ENCODE data around the gene SCNN1B.
A peak's percentile ranks its signal among the peaks of the same experiment; 100 is the strongest.

Gene SCNN1B

DNA sequence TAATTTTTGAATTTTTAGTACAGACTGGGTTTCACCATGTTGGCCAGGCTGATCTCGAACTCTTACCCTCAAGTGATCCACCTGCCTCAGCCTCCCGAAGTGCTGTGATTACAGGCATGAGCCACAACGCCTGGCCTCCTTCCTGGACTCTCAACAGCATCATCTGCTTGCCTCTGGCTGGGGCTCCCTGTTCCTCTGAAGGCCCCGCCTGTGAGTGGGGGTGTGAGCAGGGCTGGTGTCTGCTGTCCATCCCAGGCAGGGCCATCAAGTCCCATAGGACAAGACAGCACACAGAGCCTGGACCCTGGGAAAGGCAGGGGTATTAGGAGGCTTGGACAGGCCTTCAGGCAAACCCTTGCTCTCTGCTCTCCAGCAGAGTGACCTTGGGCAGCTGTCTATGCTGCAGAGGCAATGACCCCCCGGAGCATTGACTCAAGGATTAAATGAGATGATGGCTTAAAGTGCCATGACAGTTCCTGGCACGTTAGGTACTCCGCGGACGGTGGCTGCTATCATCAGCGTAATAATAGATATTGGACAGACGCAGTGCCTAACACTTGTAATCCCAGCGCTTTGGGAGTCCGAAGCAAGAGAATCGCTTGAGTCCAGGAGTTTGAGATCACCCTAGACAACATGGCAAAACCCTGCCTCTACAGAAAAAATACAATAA, 19.2 kb downstream of the SCNN1B start:
- no peak for DNase-seq

DNA sequence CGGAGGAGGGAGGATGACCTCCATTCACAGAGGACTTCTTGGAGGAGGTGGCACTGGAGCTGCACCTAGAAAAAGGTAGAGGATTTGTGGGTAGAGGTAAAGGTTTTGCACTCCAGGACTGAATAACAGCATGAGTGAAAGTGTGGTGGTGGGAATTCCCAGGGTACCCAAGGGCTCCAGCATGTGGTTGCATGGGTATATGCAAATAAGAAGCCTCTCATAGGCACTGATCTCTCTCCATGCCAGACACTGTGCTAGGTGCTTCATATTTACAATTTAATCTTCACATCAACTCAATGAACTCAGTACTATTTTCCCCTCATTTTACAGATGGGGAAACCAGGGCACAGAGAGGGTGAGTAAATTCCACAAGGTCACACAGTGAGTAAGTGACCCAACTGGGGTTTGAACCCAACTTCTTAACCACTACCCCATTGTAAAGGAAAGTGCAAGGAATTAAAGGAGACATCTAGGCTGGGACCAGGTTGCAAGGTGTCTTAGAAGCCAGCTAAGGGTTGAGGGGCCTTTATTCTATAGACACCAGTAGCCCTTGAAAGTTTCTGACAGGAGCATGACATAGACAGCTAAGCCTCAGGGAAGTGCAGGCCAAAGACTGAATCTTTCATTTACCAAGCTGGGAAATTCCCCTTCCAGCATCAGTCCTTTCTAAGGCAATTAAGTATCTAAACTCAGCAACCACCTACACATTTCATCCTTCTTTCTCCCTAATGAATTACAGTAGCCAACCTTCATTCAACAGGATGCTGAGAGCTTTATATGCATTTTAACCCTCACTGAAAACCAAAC, 21.3 kb downstream of the SCNN1B start:
- DNase-seq, result peak in 1 of 3 donors; percentile 1

DNA sequence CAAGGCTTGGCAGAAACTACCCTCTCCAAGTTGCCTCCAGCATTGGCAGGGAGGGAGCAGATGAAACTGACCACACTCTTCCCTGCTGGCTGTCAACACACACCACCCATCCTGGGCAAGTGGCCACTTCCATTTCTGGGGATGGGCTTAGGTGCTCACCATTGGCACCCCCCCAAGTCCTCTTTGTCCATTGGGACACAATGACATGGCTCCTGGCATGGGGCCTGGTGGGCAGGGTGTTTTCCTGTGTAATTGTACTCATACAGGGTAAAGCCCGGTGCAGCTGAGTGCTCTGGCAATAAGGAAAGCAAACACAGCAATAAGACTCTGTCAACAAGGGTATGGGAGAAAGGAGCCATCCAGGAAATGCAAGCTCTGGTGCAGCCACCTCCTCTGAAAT, 22.6 kb downstream of the SCNN1B start:
- DNase-seq, result no peak

DNA sequence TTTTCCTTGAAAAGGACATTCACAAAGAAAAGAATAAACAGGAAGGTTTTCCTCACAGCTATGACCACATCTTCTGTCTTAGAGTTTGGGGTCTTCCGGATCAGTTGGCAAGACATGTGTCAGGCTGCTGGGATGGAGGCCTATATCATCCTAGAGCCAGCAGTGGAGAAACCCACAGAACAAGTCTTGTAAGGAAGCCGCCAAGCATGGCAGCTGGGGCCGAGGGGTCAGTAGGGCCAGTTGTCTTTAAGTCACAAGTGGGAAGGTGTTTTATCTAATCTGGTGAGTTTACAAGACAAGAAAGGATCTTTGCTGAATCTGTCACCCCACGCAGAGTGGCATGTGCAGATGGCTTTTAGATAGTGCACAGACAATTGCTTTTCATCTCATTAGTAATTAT, 25.7 kb downstream of the SCNN1B start:
- no peak for DNase-seq

DNA sequence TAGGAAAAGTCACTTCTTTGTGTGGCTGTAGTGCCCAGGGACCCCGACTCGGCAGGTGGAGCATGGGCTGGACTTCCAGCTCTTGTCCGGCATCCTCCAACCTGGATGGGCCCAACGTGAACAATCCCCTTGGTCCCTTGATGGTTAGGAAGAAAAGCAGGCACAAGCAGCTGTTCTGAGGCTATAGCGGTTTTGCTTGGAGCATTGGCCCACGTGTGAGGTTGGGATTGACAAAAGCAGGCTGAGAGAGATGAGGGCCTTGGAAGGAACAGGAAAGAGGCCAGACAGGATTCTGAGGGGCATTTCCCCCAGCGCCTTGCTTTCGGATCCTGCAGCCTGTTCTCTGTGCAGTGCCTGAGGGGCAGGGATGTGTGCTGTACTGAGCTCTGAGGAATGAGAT, 28.1 kb downstream of the SCNN1B start:
- no peak for DNase-seq

DNA sequence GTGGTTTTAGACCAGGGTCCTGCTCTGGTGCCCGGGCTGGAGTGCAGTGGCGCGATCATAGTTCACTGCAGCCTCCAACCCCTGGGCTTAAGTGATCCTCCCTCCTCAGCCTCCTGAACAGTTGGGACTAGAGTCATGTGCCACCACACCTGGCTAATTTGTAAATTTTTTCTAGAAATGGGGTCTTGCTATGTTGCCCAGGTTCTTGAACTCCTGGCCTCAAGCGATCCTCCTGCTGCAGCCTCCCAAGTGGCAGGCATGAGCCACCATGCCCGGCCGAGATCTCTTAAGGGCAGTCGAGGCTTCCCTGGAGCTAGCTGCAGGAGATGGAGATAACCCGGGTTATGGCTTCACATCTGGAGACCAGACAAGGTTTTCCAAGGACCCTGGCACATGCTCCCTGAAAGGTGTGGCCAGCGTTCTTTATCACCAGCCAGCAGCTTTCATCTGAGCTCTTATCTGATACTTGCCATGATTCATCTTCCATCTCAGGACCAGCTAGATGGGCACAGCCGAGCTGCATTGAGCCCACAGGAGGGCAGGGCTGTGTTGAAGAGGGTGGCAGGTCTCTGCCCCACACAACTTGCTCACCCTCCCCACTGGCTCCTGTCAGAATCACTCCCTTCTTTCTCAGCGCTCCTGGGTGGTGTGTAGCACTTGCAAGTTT, 28.6 kb downstream of the SCNN1B start:
- no peak for DNase-seq

DNA sequence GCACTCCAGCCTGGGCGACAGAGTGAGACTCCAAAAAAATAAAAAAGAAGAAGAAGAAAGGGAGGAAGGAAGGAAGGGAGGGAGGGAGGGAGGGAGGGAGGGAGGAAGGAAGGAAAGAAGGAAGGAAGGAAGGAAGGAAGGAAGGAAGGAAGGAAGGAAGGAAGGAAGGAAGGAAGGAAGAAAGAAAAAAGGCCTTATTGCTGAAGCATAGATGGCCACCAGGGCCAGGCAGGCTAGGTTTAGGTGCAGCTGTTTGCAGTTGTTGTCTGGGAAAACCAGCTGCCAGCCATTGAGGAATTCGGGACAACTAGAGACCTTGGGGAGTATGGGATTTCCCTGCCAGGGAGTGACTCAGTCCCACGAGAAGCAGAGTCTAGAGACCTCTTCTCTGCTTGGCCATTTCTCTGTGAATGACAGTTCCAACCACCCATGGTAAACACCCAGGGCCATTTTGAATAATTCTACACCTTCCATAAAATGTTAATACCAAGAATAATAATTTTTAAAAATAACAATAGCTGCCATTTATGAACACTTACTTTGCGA, 31.0 kb downstream of the SCNN1B start:
- peak in 1 of 3 donors; percentile 9 for DNase-seq

DNA sequence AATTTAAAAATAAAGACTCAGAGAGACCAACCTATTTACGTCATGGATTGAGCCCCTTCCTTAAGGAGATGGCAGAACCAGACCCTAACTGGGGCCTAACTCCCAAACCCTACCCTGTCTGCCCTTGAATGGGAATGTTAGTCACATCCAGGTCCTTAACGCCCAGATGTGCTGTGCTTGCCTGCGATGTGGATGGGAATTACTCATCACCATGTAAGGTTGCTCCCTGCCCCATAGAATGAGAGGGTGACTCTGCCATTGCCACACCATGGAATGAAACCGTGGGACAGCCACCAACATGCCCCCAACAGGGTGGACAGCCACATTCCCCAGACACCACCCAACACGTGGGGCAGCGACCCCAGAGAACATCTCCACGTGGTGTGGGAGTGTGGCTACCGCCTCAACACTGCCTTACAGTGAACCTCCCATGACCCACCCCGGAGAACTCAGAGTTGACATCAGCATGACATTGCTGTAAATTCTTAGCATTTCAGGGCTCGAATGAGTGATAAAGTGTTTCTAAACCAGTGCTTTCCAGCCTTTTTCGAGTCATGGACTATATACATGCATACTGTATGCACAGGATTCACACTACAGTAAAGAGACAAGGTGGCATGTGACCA, 31.8 kb downstream of the SCNN1B start:
- no peak for DNase-seq

DNA sequence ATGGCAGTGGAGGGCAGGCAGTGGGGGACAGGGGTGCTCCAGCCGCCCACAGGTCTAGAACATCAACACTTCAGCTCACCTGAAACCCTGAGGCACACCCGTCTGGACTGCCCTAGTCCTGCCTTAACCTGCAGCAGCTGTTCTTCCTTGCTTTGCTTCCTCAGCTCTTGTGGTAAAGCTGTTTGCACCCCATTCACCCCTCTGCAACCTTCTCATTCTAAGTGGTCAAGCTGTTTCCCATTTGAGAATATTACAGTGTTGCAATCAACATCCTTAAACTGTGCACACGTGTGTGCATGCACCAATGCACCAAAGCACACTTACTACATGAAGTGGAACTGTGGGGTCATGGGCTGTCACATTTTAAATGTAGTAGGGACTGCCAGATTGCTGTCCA, 32.4 kb downstream of the SCNN1B start:
- DNase-seq, result no peak

DNA sequence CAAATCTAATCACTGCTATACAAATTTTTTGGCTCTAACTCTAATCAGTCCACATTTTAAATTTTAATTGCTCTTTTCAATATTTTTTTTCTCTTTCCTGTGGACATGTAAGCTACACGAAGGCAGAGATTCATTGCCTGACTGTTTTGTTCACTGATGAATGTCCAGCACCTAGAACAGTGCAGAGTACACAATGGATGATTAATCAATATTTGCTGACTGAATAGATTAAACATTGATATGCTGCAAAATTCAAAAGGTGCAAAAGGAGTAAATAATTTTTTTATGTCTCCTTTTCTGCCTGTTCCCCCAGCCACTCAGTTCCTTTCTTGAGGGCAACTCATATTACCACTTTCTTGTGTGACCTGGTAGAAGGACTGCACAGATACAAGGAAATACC, 32.8 kb downstream of the SCNN1B start:
- no peak for DNase-seq

DNA sequence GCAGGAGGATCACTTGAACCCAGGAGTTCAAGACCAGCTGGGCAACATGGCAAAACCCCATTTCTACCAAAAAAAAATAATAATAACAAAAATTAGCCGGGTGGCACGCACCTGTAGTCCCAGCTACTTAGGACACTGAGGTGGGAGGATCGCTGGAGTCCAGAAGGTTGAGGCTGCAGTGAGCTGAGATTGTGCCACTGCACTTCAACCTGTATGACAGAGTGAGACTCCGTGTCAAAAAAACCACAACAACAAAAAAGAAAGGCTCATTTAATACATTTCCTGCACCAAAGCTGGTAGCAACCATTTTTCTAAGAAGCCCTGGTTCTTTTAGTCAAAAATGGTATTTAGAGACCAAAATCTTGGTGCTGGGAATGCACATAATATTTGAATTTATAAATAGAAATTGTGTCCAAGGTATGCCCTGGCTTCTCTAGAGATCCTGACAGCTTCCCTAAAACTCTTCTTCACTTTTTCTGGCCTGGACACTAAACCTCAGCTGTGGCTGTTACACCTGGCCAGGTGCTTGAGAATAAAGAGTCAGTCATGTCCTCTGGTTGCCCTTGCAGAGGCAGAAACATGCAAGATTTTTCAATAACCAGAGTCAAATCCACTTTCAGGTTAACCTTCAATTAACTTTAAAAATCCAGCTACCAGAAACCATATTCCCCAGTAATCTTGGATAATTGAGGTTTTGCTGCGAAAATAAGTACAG, 35.9 kb downstream of the SCNN1B start:
- no peak for DNase-seq

DNA sequence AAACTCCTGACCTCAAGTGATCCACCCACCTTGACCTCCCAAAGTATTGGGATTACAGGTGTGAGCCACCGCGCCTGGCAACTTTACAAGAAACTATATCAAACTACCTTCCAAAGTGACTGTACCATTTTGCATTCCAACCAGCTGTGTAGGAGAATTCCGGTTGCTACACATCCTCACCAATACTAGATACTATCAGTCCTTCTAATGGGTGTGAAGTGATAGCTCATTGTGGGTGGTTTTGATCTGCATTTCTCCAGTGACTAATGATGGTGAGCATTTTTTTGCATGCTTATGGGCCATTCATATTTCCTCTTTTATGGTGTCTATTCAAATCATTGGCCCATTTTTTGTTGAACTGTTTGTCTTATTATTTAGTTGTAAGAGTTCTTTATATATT, 37.7 kb downstream of the SCNN1B start:
- DNase-seq, result no peak

DNA sequence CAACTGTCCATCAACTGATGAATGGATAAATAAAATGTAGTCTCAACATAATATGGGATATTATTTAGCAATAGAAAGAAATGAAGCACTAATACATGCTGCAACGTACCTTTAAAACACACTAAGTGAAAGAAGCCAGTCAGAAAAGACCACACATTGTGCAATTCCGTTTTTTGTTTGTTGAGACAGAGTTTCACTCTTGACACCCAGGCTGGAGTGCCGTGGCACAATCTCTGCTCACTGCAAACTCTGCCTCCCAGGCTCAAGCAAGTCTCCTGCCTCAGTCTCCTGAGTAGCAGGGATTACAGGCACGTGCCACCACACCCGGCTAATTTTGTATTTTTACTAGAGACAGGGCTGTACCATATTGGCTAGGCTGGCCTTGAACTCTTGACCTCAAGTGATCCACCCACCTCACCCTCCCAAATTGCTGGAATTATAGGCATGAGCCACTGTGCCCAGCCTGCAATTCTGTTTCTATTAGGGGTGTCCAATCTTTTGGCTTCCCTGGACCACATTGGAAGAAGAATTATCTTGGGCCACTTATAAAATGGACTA, 40.1 kb downstream of the SCNN1B start:
- DNase-seq, result no peak

DNA sequence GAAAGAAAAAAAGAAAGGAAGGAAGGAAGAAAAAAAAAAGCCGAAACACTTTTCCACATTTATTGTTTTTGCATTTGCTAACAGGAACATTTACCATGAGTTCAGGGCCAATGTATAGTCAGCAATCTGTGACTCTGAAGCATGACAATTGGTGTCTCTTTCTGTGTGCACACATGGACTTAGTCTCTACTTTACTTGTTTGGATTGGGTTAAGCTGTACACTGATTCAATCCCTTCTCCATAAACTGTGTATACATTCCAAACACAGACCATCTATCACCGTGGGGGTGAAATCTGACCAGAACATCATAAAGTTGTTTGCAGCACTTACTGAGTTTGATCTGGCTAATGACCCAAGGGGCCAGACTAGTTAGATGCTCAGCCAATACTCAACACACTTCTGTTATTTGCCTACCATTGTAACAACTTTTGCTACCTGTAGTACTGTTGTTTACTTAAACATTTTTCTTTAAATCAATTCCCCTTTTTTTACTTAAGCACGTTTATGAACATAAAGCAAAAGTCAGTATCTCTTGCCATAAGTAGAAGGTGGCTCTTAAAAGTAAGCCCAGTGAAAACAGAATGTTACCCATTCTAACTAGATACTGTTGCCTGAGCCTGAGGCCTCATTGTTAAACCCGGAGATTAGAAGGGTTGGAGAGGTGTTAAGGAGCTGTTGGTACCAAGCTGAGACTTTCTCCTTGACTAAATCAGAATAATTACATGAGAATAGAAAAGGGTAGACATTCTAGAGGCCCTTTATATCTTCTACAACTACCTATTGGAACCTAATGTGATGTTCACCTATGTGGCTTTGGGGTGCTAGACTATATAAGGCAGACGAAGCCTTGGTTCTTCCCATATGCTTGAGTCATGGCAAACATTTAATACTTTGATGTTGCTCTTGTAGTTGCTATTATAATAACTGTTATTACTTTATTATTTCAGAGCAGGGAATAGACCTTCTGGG, 41.8 kb downstream of the SCNN1B start:
- DNase-seq, result no peak

DNA sequence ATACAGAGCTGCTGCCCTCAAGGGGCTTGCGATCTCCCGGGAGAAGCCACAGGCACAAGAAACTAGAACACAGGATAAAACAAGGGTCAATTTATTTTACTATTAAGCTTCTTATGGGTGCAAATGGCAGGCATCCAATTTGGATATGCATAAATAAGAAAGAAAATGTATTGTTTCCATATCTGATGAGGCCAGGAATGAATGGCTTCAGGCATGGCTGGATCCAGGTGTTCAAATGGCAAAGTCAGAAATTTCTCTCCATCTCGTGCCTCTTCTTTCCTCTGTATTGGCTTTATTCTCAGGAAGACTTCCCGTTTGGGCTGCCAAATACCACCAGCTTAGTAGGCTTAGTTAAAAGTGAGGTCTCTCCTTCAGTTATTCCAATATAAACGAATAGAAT, 43.1 kb downstream of the SCNN1B start:
- DNase-seq, result no peak

DNA sequence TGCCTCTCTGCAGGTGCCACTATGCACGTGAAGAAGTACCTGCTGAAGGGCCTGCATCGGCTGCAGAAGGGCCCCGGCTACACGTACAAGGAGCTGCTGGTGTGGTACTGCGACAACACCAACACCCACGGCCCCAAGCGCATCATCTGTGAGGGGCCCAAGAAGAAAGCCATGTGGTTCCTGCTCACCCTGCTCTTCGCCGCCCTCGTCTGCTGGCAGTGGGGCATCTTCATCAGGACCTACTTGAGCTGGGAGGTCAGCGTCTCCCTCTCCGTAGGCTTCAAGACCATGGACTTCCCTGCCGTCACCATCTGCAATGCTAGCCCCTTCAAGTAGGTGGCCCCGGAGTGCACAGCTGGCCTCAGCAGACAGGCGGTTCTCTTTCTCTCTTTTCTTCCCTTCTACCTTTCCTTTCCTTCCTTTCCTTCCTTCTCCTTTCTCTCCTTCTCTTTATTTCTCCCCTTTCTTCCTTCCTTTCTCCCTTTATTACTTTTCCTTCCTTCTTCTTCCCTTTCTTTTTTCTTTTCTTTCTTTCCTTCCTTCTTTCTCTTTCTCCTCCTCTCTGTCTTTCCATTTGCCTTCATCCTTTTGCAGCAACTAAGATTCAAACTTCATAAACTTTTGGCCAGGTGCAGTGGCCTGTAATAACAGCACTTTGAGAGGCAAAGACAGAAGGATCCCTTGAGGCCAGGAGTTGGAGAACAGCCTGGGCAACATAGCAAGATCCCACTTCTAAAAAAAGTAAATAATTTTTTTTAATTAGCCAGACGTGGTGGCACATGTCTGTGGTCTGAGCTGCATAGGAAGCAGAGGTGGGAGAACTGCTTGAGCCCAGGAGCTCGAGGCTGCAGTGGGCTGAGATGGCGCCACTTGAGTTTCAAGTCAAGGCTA, 46.7 kb downstream of the SCNN1B start:
- DNase-seq, result no peak

DNA sequence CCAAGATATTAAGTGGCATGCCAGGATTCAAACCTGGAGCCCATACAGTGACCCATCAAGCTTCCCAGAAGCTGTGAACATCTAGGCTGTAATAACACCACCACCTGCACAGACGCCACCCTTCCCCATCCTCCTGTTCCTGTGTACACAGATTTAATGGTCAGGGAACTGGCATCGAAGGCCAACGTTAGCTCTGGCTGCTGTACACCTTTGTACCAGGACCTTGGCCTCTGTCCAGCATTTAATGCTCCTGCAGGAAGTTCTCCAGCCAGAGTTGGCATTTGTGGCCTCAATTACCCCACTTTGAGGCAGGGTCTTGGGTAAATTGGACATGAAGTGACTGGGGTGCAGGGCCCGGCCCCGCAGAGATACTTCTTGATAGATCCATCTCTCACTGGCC, 49.3 kb downstream of the SCNN1B start:
- no peak for DNase-seq

DNA sequence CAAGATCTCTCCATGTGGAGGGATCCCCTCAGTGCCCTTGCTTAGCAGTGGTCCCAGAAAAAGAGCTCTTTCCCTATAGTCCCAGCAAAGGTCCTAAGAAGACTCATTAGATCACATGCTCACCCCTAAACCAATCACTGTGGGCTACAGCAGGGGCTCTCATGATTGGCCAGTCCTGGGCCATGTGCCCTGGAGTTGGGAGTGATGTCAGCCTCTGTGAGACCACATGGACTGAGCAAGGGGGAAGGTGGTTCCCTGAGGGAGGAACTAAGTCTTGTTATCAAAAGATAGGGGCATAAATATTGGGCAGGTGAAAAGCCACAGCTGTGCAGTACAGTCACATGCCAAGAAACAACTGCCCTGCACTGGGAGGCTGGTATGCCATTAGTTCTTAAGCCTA, 51.3 kb downstream of the SCNN1B start:
- peak in 1 of 3 donors; percentile 3 for DNase-seq

DNA sequence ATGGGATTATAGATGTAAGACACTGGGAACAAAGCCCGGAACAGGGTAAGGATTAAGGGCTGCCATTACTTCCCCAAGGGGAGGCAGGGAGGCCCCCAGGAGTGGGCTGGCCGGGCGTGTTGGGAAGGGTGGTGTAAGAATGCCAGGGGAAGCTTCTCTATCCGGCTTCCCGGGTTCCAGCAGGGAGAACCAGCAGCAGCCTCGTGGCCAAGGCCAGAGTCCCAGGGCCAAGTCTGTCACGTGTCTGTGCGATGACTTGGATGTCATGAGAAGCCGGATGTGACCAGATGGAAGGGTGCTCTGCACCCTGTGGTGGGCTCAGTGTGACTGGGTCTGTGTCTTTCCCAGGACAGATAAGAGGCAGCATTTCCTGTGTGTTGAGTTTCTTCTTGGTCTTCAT, 52.1 kb downstream of the SCNN1B start:
- DNase-seq, result no peak

DNA sequence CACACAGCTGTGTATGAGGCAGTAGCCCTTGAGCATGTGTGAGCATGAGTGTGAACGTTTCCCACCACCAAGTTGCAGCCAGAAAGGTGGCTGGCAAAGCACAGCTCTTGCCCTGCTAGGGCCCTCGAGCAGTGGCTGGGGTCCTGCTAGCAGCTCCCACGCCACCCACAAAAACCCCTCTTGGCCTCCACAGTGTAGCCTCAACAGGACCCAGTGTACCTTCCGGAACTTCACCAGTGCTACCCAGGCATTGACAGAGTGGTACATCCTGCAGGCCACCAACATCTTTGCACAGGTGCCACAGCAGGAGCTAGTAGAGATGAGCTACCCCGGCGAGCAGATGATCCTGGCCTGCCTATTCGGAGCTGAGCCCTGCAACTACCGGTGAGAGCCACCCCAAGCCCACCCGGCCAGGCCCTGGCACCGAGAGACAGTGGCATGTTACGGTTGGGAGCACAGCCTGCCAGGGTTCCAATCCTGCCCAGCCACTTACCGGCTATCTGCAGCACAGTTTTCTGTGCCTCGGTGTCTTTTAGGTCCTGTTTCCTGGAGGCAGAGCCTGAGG, 53.1 kb downstream of the SCNN1B start:
- DNase-seq, result no peak

All from suppressor macrophage treated with lipopolysaccharide for 1 hour (primary cell).